ENCODE measurements around the gene PRKACA. TPM values are rescaled to one million over a fixed set of nuclear protein-coding genes. Genes with fewer than 3 reads are reported as not detected.
A peak's percentile ranks its signal among the peaks of the same experiment; 100 is the strongest.

PRKACA gene
- total RNA-seq, 1 experiment from 2014 or later: 17.6 TPM

DNA sequence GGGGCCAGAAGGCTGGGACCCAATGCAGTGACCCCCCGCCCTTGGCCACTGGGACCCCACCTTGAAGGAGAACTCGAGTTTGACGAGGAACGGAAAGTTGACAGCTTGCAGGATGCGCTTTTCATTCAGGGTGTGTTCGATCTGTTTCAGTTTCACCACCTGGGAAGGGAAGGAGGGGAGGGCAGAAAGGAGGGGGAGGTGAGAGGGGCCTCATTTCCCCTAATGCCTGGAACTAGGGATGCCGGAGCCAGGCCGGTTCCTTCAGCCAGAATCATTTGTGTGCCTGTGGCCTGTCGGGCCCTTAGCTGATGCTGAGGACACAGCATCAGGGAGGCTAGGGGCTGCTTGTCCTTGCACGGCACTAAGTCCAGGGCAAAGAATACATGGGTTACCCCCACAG is 14.8 kb downstream of the PRKACA start:
- no peak for DNase-seq (ENCODE audit: low read depth)
- in situ Hi-C loops (cut with HindIII; ENCODE audit: low pct_unique_long_range_greater_than_20kb, low sequenced_read_pairs): no loop called here

DNA sequence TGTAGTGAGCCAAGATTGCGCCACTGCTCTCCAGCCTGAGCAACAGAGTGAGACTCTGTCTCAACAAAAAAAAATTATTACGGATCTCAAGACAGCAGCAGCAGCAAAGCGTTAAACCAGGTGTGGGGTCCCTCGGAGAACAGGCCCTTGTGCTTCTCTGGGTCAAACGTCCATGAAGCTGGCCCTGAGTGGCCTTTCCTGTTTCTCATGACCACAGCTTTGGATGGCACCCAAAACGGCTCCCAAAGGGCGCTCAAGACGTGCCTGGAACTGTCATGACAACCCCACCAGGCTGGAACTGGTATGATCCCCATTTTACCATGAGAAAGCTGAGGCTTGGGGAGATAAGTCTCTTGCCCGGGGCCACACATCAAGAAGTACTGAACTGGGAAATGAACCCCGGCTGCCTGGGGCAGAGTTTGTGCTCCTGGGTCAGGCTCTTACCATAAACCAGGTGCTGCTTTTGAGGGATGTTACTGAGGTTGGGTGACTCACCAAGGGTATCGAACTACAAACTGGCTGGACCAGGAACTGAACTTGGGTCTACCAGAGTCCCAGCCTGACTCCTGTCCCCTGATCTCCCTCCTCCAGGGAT is 15.4 kb downstream of the PRKACA start:
- DNase-seq (ENCODE audit: low read depth): no peak
- in situ Hi-C loops (cut with HindIII; ENCODE audit: low pct_unique_long_range_greater_than_20kb, low sequenced_read_pairs): no loop called here

- no peak for DNase-seq (ENCODE audit: low read depth)
- in situ Hi-C loops (cut with HindIII; ENCODE audit: low pct_unique_long_range_greater_than_20kb, low sequenced_read_pairs): no loop called here
Measured at GRCh38 chr19:14101003-14101545, 16.5 kb downstream of the PRKACA start.

GRCh38 chr19:14097532-14098151 is 19.9 kb downstream of the PRKACA start:
- DNase-seq (ENCODE audit: low read depth): no peak
- in situ Hi-C loops (cut with HindIII; ENCODE audit: low pct_unique_long_range_greater_than_20kb, low sequenced_read_pairs): loop anchor here (25.0 kb wide), 1 partner anchor 185 kb away; the partner anchor contains the start of genes BRME1 and CC2D1A

GRCh38 chr19:14096272-14096992 is 21.1 kb downstream of the PRKACA start:
- DNase-seq (ENCODE audit: low read depth): no peak
- in situ Hi-C loops (cut with HindIII; ENCODE audit: low pct_unique_long_range_greater_than_20kb, low sequenced_read_pairs): loop anchor here (25.0 kb wide), 1 partner anchor 184 kb away; the partner anchor contains the start of genes BRME1 and CC2D1A

GRCh38 chr19:14094854-14095253 is 22.7 kb downstream of the PRKACA start:
- in situ Hi-C loops (cut with HindIII; ENCODE audit: low pct_unique_long_range_greater_than_20kb, low sequenced_read_pairs): loop anchor here (25.0 kb wide), 1 partner anchor 183 kb away; the partner anchor contains the start of genes BRME1 and CC2D1A
- DNase-seq (ENCODE audit: low read depth): no peak

GRCh38 chr19:14093117-14093823 is 24.3 kb downstream of the PRKACA start:
- DNase-seq (ENCODE audit: low read depth): no peak
- in situ Hi-C loops (cut with HindIII; ENCODE audit: low pct_unique_long_range_greater_than_20kb, low sequenced_read_pairs): loop anchor here (25.0 kb wide), 1 partner anchor 181 kb away; the partner anchor contains the start of genes BRME1 and CC2D1A

DNA sequence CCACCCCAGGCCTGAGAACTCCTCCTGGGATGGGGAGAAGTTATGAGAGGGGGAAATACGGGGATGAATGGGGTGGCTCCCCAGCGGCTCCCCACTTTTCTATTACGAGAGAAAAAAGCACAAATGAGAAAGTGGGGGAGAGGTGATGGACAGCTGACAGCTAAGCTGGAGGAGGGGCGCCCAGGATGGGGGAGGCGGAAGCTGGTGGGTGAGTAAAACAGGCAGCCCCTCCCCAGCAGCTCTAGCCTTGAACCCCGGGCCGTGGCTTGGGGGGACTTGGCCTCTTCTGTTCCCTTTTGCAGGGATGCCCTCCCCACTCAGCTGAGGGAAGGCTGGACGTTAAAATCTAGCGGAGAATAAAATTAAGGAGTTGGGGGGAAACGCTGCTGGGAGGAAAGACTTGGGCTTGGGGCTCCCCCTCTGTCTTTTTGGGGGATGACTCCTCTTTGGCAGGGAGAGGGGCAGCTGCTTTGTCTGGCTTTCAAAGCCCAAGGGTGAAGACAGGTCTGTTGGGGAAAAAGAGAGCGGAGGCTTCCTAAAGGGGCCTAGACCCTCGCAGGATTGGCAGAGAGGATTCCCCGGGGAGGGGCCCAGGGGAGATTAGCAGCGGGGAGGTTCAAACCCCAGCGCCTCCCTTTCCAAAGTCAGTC is 25.6 kb downstream of the PRKACA start:
- DNase-seq (ENCODE audit: low read depth): no peak
- in situ Hi-C loops (cut with HindIII; ENCODE audit: low pct_unique_long_range_greater_than_20kb, low sequenced_read_pairs): loop anchor here (25.0 kb wide), 1 partner anchor 180 kb away; the partner anchor contains the start of genes BRME1 and CC2D1A

GRCh38 chr19:14091081-14091812 is 26.3 kb downstream of the PRKACA start:
- DNase-seq (ENCODE audit: low read depth): peak; percentile 78
- in situ Hi-C loops (cut with HindIII; ENCODE audit: low pct_unique_long_range_greater_than_20kb, low sequenced_read_pairs): loop anchor here (25.0 kb wide), 1 partner anchor 179 kb away; the partner anchor contains the start of genes BRME1 and CC2D1A

DNA sequence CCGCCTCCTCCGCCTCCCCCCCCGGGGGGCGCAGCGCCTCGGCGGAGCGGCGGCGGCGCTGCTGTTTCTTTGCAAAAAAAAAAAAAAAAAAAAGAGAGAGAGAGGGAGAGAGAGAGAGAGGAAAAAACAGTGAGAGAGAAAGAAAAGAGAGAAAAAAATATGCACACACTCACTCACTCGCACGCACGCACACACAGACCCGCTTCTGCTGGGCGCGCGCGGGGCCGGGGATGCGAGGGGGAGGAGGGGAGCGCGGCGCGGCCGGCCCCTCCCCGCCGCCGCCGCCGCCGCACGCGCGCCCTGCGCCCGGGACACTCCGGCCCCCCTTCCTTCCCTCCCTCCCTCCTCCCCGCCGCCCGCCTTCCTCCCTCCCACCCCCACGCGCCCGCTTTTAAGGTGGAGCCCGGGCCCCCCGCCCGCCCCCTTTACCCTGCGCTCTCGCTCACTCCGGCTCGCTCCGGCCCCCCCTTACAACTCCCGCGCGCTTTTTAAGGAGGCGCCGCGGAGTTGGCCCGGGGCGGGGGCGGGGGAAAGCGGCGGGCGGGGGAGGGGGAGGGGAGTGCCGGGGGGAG is 27.0 kb downstream of the PRKACA start, which contains the start of gene SAMD1:
TSS of gene SAMD1 (minus strand) at position 243 of the 572 bp plus-strand sequence.
- in situ Hi-C loops (cut with HindIII; ENCODE audit: low pct_unique_long_range_greater_than_20kb, low sequenced_read_pairs): loop anchor here (25.0 kb wide), 1 partner anchor 178 kb away; the partner anchor contains the start of genes BRME1 and CC2D1A
- peak; percentile 70 for DNase-seq (ENCODE audit: low read depth)

DNA sequence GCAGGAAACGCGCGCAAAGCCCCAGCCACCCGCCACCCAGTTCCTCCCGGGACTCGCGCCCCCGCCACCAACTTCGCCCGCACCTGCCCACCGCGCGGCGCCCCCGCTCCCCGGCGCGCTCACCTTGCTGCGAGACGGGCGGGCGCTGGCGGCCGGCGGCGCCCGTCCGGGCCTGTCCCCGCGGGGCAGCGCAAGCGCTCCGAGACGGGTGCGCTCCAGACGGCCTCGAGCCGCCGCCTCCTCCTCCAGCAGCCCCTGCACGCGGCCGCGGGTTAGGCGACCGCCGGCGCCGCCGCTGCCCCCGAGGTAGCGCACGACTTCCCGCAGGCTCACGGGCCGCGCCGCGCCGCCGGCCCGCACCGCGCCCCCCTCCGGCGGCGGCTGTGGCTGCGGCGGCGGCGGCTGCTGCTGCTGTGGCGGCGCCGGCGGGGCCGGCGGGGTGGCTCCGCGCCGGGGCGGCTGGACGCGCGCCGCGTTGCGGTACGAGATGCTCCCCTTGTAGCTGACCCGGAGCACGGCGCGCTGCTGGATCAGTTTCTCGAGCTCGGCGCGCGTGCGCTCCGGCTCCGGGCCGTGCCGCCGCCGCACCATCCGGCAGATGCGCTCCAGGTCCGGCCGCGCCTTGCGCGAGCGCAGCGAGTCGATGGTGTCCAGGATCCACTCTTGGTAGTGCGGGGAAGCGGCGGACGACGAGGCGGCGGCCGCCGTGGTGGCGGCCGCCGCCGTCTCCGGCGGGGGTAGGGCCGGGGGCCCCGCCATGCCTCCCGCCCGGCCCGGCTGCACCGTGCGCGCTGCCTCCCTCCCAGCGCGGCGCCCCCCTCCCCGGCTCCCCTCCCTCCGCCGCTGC is 27.7 kb downstream of the PRKACA start:
- peak; percentile 48 for DNase-seq (ENCODE audit: low read depth)
- in situ Hi-C loops (cut with HindIII; ENCODE audit: low pct_unique_long_range_greater_than_20kb, low sequenced_read_pairs): loop anchor here (25.0 kb wide), 1 partner anchor 178 kb away; the partner anchor contains the start of genes BRME1 and CC2D1A

DNA sequence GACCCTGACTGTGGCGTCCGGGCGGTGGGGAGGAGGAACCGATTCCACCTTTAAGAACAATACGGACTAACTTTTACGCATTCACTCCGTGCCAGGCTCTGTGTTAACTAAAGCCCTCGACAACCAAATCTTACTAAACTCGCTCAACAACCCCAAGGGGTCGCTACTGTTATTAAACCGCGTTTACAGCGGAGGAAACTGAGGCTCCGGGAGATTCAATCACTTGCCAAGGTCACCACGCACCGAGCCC is 28.2 kb downstream of the PRKACA start:
- in situ Hi-C loops (cut with HindIII; ENCODE audit: low pct_unique_long_range_greater_than_20kb, low sequenced_read_pairs): loop anchor here (25.0 kb wide), 1 partner anchor 177 kb away; the partner anchor contains the start of genes BRME1 and CC2D1A
- no peak for DNase-seq (ENCODE audit: low read depth)

DNA sequence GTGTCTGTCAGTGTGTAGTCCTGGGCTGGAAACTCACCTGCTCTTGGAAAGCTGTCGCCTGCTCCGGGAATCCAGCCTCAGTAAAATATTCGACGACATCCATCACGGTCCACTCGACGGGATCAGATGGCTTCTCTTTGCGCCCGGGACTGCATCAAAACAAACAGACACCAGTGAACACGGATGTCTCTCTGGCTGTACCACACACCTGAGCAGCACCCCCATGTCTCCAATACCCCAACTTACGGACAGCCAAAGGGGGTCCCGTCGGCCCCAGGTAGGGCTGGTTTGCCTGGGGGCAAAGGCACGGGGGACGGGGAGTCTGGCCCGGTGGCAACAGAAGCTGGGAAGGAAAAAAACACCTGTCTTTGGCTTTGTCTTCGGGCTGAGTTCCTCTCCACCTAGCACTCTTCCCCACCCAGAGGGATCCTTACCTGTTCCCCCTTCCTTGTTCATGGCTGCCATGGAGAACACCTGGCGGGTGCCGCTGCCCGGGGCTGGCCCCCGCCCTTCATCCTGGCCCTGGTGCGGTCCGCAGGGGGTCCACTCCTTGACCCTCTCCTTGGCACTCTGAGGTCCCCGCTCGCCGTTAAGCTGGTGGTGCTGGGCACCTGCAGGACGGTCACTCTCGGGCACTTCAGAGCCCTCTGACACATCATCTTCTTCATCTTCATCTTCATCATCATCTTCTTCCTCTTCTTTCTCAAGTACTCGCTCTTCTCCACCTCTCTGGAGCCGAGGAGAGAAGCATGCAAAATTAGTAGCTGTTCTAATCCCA is 28.7 kb downstream of the PRKACA start:
- in situ Hi-C loops (cut with HindIII; ENCODE audit: low pct_unique_long_range_greater_than_20kb, low sequenced_read_pairs): loop anchor here (25.0 kb wide), 1 partner anchor 177 kb away; the partner anchor contains the start of genes BRME1 and CC2D1A
- DNase-seq (ENCODE audit: low read depth): no peak

- in situ Hi-C loops (cut with HindIII; ENCODE audit: low pct_unique_long_range_greater_than_20kb, low sequenced_read_pairs): loop anchor here (25.0 kb wide), 1 partner anchor 174 kb away; the partner anchor contains the start of genes BRME1 and CC2D1A
- DNase-seq (ENCODE audit: low read depth): no peak
Measured at GRCh38 chr19:14086098-14086497, 31.5 kb downstream of the PRKACA start.
